Measurements from ENCODE around the gene MYH15.

The MYH15 gene

GRCh38 chr3:108472001-108472591, 38.3 kb downstream of the MYH15 start:
- no peak for DNase-seq (ENCODE audit: low read depth)

GRCh38 chr3:108471426-108471825, 39.0 kb downstream of the MYH15 start:
- DNase-seq (ENCODE audit: low read depth) = no peak

- DNase-seq (ENCODE audit: low read depth) = no peak
Observed at GRCh38 chr3:108469126-108469525, 41.3 kb downstream of the MYH15 start.

DNA sequence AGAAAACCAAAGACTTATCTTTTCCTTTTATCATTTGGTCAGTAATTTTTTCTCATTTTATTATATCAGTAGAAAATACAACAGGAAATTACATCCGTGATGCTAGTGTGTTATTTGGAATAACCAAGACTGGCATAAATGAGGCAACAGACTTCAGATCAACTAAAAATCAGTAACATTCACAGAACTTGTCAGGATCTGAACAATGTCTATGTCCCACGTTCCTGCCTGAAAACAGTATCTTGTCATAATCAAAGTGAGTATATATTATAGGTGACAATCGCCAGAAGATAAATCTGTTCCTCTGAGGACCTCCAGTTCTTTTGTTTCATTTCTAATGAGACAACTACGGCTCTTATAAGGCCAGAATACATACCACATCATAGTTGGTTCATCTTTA, 41.8 kb downstream of the MYH15 start:
- no peak for DNase-seq (ENCODE audit: low read depth)

DNA sequence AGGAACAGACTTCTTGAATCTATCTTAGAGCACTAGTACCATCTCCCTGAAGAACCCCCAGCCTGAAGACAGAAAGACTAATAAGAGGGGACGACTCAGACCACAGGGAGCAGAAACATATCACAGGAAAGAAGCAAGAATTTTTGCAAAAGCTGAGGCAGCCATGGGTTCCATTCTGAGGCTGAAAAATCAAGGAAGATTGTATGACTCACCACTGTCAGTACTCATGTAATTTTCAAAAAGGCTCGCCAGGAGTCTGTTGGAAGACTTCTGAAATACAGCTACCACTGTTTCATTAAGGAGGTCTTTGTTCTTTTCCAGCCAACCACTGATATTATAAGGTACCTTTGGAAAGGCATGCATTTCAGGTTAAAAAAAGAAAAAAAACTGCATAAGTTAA, 47.5 kb downstream of the MYH15 start:
- no peak for DNase-seq (ENCODE audit: low read depth)

GRCh38 chr3:108461661-108462111, 48.7 kb downstream of the MYH15 start:
- no peak for DNase-seq (ENCODE audit: low read depth)

DNA sequence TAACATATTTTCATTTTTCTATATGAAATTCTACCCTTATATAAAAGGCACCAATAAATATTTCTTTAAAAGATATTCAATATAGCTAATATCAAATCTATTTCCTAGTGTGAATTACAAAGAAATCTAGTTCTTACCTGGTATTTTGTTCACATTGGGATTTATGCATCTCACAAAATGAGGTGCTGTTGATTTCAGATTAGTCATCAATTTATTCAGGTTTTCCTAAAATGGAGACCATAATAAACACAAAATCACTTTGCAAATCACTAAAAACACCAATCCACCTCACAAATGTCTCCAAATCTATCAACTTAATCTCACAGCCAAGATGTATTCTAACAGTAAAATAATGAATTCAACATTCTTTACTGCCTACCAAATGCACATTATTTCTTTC, 51.2 kb downstream of the MYH15 start:
- DNase-seq (ENCODE audit: low read depth) = no peak

- DNase-seq (ENCODE audit: low read depth) = no peak
Observed at GRCh38 chr3:108455212-108455705, 55.1 kb downstream of the MYH15 start.

GRCh38 chr3:108453565-108453964, 56.8 kb downstream of the MYH15 start:
- no peak for DNase-seq (ENCODE audit: low read depth)

DNA sequence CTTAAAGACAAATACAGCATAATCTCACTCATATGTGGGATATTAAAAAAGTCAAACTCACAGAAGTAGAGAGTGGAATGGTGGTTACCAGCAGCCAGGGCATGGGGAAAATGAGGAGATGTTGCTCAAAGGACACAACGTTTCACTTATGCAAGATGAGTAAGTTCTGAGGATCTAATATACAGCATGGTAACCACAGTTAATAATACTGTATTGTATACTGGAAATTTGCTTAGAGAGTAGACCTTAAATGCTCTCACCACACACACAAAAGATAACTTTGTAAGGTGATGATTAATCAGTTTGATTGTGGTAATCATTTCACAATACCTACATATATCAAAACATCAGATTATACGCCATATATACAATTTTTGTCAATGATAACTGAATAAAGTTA, 60.0 kb downstream of the MYH15 start:
- DNase-seq (ENCODE audit: low read depth) = no peak

GRCh38 chr3:108448593-108448992, 61.8 kb downstream of the MYH15 start:
- no peak for DNase-seq (ENCODE audit: low read depth)

DNA sequence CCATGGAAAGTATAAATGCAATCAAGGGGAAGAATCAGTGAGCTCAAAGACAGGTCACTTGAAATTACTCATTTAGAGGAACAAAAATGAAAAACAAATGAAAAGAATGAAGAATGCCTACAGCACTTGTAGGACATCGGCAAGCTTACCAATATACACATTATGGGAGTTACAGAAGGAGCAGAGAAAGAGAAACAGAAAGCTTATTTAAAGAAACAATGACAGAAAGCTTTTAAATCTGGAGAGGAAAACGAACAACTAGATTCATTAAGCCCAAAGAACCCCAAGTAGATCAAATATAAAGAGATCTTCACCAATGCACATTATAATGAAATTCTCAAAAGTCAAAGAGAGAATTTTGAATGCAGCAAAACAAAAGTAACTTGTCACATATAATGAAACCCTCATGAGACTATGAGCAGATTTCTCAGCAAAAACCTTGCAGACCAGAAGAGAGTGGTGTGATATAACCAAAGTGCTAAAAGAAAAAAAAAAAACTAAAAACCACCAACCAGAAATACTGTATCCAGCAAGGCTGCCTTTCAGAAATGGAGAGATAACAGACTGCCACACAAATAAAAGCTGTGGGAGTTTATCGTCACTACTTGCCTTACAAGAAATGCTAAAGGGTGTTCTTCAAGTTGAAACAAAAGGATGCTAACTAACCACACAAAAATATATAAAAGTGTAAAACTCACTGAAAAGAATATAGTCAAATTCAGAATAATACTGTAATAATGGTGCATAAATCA, 63.1 kb downstream of the MYH15 start:
- DNase-seq (ENCODE audit: low read depth) = no peak

GRCh38 chr3:108442281-108442680, 68.1 kb downstream of the MYH15 start:
- no peak for DNase-seq (ENCODE audit: low read depth)

DNA sequence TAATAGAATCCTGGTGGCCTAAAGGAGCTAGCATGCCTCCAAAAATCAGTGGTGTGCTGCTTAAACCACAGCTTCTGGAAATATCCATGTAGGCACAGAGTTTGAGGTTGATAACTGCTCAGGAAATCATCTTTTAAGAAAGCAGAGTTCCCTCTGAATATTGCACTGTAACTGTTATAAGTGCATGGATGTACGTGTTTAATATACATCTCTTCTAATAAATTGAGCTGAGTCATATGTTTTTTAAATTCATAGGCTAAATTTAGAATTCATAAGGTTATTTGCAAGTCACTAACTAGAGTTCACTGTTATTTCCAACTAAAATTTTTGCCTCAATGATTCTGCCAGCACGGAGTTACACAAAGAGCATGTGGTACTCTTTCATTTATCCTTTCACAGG, 68.9 kb downstream of the MYH15 start:
- DNase-seq (ENCODE audit: low read depth) = no peak

DNA sequence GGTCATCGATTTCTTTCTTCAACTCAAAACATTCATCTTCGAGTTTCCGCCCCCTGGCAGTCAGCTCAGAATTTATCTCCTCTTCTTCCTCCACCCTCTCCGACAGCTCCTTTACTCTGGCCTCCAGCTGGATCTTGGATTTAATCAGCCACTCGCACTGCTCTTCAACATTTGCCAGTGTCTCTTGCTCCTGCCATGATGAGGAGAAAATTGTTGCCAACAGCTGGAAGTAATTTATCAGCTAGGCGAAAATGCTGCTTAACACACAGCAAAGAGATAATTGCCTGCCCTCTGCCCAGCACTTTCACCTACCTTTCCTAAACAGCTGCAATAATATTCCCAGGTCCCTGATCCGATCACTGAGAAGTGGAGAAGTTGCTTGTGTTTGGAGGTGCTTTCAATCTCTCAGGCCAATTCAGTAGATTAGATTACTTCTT, 69.3 kb downstream of the MYH15 start:
- DNase-seq (ENCODE audit: low read depth) = no peak

DNA sequence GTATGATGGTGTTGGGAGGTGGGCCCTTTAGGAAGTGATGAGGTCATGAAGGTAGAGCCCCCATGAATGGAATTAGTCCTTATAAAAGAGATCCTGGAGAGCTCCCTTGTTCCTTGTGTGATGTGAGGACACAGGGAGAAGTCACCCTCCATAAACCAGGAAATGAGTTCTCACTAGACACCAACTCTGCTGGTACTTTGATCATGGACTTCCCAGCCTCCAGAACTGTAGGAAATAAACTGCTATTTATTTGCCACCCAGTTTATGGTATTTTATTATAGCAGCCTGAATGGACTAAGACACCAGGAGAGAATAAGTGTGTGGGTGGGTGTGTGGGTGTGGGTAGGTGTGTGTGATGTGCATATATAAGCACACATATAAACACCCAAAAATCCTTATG, 71.9 kb downstream of the MYH15 start:
- no peak for DNase-seq (ENCODE audit: low read depth)

DNA sequence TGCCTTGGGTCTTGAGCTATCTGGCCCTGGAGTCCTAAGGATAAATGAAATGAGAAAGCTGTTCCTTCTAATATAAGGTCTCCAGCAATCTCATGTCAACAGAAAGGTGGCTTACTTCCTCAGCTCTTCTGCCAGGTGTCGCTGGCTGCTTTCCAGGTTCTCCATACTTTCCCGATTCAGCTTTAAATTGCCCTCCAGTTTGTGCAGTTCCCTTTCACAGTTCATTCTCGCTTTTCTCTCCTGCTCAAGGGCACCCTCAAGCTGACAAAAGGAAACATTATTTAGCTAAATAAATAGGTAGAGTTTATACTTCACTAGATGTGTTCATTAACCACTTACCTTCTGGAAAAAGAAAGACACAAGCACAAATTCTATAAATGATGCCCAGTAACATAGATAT, 73.0 kb downstream of the MYH15 start:
- no peak for DNase-seq (ENCODE audit: low read depth)

DNA sequence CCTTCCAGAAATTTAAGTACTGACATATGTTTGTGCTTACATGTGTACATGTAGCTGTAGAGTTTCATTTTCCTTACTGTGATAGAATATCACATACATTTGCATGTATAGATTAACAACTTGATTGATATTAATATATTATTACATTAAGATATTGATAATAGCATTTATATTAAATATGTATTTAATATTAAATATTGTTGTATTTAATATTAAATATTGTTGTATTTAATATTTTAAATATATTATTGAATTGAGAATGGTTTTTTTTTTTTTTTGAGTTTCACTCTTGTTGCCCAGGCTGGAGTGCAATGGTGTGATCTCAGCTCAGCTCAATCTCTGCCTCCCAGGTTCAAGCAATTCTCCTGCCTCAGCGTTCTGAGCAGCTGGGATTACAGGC, 76.5 kb downstream of the MYH15 start:
- no peak for DNase-seq (ENCODE audit: low read depth)

- no peak for DNase-seq (ENCODE audit: low read depth)
Observed at GRCh38 chr3:108432431-108432830, 78.0 kb downstream of the MYH15 start.

DNA sequence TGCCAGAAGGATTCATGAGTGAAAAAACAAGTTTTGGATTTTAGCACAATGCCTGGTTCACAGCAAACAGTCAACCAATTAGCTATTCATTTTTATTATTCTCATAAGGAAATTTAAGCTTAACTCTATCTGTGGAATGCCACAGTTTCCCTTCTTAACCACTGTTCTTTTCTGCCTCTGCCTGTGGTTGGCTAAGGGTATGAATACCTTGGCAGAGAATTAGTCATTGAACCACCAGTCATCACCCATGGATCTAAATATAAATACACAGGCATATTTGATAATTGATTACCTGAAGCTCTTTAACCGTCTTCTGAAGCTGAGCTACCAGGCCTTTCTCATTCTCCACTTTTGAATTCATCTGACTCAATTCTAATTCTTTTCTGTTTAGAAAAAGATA, 79.9 kb downstream of the MYH15 start:
- DNase-seq (ENCODE audit: low read depth) = no peak

DNA sequence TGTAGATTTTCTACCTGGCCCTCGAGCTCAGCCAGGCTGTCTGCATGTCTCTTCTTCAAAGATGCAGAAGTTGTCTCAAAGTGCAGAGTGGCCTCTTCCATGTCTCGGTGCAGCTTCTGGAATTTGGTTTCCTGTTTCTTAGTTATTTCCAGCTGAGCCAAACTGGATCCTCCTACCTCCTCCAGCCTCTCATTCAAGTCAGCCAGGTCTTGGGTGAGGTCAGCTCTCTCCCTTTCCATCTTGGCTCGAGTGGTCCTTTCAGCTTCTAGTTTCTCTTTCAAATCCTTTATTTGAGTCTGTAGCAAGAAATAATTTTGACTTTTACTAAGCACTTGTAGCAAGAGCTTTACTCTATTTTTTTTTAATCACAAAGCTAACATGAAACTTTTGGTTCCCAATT, 81.8 kb downstream of the MYH15 start:
- no peak for DNase-seq (ENCODE audit: low read depth)

DNA sequence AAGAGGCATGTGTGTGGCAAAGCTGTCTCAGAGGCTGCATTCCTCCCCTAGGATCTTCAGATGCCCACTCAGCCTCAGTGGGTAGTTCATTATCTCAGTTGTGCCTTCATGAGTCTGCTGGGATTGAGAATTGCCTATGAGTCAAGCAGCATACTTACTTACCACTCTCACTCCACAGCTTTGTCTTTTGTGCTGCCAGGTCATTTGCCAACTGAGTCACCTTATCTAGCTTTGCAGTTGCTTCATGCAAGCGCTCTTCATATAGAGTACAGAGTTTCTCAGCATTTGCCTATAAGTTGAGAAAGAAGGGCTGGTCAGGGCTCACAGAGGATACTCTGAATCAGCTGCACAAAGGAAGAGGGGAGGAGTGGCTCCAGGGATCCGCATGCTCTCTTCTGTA, 89.5 kb downstream of the MYH15 start:
- DNase-seq (ENCODE audit: low read depth) = no peak

DNA sequence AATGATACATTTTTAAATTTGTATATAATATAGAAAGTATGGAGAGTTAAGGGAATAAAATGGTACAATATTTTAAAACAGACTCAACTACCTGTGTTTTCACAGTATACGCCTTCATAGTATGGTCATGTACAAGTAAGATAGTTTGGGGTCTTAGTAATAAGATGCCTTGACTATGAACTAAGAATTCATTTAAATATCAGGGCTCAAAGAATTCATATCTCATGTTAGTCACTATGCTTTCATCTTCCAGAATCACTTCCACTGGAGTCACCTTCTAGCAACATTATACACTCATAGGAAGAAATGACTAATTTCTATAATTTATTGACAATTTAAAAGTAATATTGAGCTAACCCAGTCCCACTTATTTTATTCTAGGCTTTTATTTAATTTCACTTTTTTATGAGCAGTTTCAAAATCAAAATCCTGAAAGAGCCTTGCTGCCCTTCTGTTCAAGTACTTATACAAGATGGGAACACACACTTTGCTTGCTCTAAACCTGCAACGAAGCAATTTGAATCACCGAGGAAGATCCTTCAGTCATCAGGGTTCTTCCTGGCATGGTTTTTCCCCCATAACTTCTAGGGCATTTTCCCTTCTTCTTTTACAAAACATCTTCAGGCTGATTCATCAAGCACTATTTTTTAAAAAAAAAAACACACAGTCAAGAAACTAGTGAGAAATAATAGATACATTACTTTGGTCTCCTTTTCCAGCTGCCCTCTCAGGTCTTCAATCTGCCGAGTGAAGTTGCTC, 94.1 kb downstream of the MYH15 start:
- DNase-seq (ENCODE audit: low read depth) = no peak
